SK-N-MC (cell line): ENCODE measurements around the gene MTUS2.

Experiments used
- EZH2 ChIP-seq: fragments of 200-600 bp; sonication (generic); IDR thresholded peaks from one replicate; pipeline ENCODE4 v1.6.1; 2017; ENCODE audit warnings: antibody characterized with exemption
- POLR2AphosphoS5 ChIP-seq: IDR thresholded peaks from 2 replicates; pipeline ENCODE4 v1.6.1; 2012; ENCODE audit warnings: mild to moderate bottlenecking, low read depth, low read length, borderline replicate concordance

DNA sequence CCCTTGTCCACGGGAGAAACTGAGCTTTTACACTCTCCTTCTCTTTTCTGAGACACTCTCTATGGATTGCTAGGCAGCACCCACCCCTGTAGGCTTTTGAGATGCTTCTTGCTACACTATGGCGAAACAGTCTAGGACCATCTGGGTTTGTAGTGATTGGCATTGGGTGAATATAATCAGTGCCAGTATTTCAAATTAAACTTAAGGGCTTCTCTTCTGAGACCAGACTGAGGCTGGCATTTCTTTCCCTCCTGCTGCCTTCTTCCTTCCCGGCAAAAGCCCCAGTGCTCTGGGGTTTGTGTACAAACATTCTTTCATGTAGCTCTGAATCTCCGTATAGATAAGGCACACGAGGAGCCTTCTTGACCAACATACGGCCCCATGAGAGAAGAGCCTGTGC, 498.6 kb downstream of the MTUS2 start:
- no peak for TF ChIP-seq POLR2AphosphoS5
- TF ChIP-seq EZH2: no peak
